Panc1 (cell line): Measurements from ENCODE around the gene FSTL4. TPM values are rescaled to one million over a fixed set of nuclear protein-coding genes. Genes with fewer than 3 reads are reported as not detected.

Source experiments
- ATAC-seq: fragments of 200-7000 bp; cut with Tn5 transposase; 2 replicates; pipeline ENCODE4 v1.9.1; 2020; ENCODE audit warnings: mild to moderate bottlenecking, moderate library complexity
- BruUV-seq: library from RNA; stranded (reverse); fragments of 400-500 nt; replicated peaks from 2 replicates; lab custom pipeline; 2021; lab: Mats Ljungman, UMichigan
- CTCF ChIA-PET: fragments of 300-600 bp; sonication (Branson Sonifier 250); formaldehyde crosslinking; loops from one replicate; lab custom pipeline; 2022; ENCODE audit warnings: antibody characterized with exemption; lab: Charles Lee
- POLR2A ChIA-PET: fragments of 300-600 bp; sonication (Branson Sonifier 250); formaldehyde crosslinking; loops from one replicate; lab custom pipeline; 2022; ENCODE audit warnings: antibody characterized with exemption; lab: Charles Lee
- DNase-seq: peaks from one replicate; pipeline ENCODE4 v3.0.0-alpha.2; 2010; ENCODE audit warnings: low read depth, low spot score
- H3K27ac ChIP-seq: 2 replicates; pipeline ENCODE4 v1.5.1; 2011; ENCODE audit warnings: mild to moderate bottlenecking, low read length, inconsistent platforms
- H3K27me3 ChIP-seq: fragments of 200-500 bp; sonication (Bioruptor generic); 2 replicates; pipeline ENCODE4 v1.6.0; 2014; ENCODE audit warnings: low read length, inconsistent platforms; ENCODE audit not compliant: control insufficient read depth, insufficient read depth
- H3K36me3 ChIP-seq: fragments of 200-500 bp; sonication (Bioruptor generic); 2 replicates; pipeline ENCODE4 v1.5.1; 2014; ENCODE audit warnings: inconsistent platforms, mild to moderate bottlenecking, low read length, moderate library complexity; ENCODE audit not compliant: control insufficient read depth, insufficient read depth
- H3K4me1 ChIP-seq: 2 replicates; pipeline ENCODE4 v1.5.1; 2011; ENCODE audit warnings: inconsistent platforms, mild to moderate bottlenecking, low read length, moderate library complexity; ENCODE audit not compliant: control insufficient read depth, insufficient read depth
- H3K4me3 ChIP-seq, 2 experiments: 2 replicates each; pipeline ENCODE4 v1.5.1; 2011 to 2012; ENCODE audit warnings: low read depth in 2 of 2, low read length in 2 of 2, mild to moderate bottlenecking in 2 of 2, inconsistent platforms in 1 of 2, moderate library complexity in 1 of 2
- H3K9me3 ChIP-seq: fragments of 200-500 bp; sonication (Bioruptor generic); 2 replicates; pipeline ENCODE4 v1.5.1; 2014; ENCODE audit warnings: low read depth, mild to moderate bottlenecking, inconsistent platforms, low read length, moderate library complexity; ENCODE audit not compliant: control insufficient read depth, insufficient read depth
- POLR2AphosphoS5 ChIP-seq: IDR thresholded peaks from 2 replicates; pipeline ENCODE4 v1.6.1; 2012; ENCODE audit warnings: mild to moderate bottlenecking, low read depth, low read length, moderate library complexity
- SIN3A ChIP-seq: IDR thresholded peaks from 2 replicates; pipeline ENCODE4 v1.6.1; 2012; ENCODE audit warnings: low read depth, mild to moderate bottlenecking, low read length, moderate library complexity, borderline replicate concordance; ENCODE audit not compliant: insufficient read depth
- TCF7L2 ChIP-seq: IDR thresholded peaks from 2 replicates; pipeline ENCODE4 v1.6.1; 2011; ENCODE audit warnings: mild to moderate bottlenecking, low read depth, low read length, inconsistent platforms
- in situ Hi-C: cut with HindIII; loops from 2 replicates; pipeline ENCODE4 v1.10.0; 2016; ENCODE audit warnings: low sequenced_read_pairs, low pct_unique_long_range_greater_than_20kb
- intact Hi-C: fragments of 100-400 bp; cut with micrococcal nuclease; formaldehyde crosslinking; loops from one replicate; pipeline ENCODE4 v1.10.0; 2022; ENCODE audit not compliant: unreplicated experiment
- total RNA-seq: library from RNA; stranded (reverse); gene quantifications from one replicate; pipeline ENCODE4 v1.2.1, GENCODE V29; 2021; ENCODE audit not compliant: unreplicated experiment
- TF ChIP-seq, protein P1 (sequence below), 2 experiments: IDR thresholded peaks; 2 replicates each; pipeline ENCODE4 v1.6.1; 2011 to 2012; ENCODE audit warnings: low read depth in 2 of 2, control low read depth in 1 of 2, low read length in 1 of 2, mild to moderate bottlenecking in 1 of 2, moderate library complexity in 1 of 2; ENCODE audit not compliant: insufficient read depth in 1 of 2
- TF ChIP-seq, protein P2 (sequence below): fragments of 450-650 bp; IDR thresholded peaks from 2 replicates; pipeline ENCODE4 v1.5.1; 2017; ENCODE audit warnings: mild to moderate bottlenecking

The FSTL4 gene
- total RNA-seq, 1 experiment from 2014 or later: 0.18 TPM

DNA sequence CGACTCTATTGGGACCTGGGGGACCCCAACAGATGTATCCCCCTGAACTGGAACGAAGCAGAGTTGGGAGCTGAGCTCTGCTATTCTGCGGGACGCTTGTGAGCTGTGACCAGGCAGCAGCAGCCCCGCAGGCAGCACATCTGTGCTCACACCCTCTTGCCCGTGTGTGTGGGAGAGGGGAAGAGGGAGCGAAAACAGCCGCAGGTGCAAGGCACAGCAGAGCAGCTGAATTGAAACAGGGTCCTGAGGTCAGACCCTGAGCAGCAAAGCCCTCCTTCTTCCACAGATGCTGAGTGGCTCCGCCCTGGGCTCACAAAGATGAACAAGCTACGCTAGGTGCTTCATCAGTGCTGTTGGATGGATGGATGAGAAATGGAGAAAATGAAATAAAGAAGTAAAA lies 361.8 kb downstream of the FSTL4 start:
- POLR2A ChIA-PET: no interaction called here
- TF ChIP-seq TCF7L2 (no peak), SIN3A (no peak), POLR2AphosphoS5 (no peak)
- TF ChIP-seq, protein P1, sequence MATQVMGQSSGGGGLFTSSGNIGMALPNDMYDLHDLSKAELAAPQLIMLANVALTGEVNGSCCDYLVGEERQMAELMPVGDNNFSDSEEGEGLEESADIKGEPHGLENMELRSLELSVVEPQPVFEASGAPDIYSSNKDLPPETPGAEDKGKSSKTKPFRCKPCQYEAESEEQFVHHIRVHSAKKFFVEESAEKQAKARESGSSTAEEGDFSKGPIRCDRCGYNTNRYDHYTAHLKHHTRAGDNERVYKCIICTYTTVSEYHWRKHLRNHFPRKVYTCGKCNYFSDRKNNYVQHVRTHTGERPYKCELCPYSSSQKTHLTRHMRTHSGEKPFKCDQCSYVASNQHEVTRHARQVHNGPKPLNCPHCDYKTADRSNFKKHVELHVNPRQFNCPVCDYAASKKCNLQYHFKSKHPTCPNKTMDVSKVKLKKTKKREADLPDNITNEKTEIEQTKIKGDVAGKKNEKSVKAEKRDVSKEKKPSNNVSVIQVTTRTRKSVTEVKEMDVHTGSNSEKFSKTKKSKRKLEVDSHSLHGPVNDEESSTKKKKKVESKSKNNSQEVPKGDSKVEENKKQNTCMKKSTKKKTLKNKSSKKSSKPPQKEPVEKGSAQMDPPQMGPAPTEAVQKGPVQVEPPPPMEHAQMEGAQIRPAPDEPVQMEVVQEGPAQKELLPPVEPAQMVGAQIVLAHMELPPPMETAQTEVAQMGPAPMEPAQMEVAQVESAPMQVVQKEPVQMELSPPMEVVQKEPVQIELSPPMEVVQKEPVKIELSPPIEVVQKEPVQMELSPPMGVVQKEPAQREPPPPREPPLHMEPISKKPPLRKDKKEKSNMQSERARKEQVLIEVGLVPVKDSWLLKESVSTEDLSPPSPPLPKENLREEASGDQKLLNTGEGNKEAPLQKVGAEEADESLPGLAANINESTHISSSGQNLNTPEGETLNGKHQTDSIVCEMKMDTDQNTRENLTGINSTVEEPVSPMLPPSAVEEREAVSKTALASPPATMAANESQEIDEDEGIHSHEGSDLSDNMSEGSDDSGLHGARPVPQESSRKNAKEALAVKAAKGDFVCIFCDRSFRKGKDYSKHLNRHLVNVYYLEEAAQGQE (IDR thresholded peaks at IDR 0.05; ENCODE audit: insufficient read depth in 1 of 2, low read depth in 2 of 2, low read length in 1 of 2): no peak
- TF ChIP-seq, protein P2, sequence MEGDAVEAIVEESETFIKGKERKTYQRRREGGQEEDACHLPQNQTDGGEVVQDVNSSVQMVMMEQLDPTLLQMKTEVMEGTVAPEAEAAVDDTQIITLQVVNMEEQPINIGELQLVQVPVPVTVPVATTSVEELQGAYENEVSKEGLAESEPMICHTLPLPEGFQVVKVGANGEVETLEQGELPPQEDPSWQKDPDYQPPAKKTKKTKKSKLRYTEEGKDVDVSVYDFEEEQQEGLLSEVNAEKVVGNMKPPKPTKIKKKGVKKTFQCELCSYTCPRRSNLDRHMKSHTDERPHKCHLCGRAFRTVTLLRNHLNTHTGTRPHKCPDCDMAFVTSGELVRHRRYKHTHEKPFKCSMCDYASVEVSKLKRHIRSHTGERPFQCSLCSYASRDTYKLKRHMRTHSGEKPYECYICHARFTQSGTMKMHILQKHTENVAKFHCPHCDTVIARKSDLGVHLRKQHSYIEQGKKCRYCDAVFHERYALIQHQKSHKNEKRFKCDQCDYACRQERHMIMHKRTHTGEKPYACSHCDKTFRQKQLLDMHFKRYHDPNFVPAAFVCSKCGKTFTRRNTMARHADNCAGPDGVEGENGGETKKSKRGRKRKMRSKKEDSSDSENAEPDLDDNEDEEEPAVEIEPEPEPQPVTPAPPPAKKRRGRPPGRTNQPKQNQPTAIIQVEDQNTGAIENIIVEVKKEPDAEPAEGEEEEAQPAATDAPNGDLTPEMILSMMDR: no peak
- BruUV-seq: no TSS peak
- ATAC-seq (no peak), DNase-seq (no peak)
- Histone ChIP-seq H3K27me3 (no peaks in the 10 kb centered on the region), H3K4me1 (peaks cover 12% of the 10 kb centered on the region; the same call in 1 of the 2 replicates), H3K36me3 (no peaks in the 10 kb centered on the region), H3K27ac (no peak overlapping the region), H3K4me3 (no peak overlapping the region), H3K9me3 (no peaks in the 10 kb centered on the region)
- in situ Hi-C loops (no loop called here), intact Hi-C loops (no loop called here)
- CTCF ChIA-PET: no interaction called here

DNA sequence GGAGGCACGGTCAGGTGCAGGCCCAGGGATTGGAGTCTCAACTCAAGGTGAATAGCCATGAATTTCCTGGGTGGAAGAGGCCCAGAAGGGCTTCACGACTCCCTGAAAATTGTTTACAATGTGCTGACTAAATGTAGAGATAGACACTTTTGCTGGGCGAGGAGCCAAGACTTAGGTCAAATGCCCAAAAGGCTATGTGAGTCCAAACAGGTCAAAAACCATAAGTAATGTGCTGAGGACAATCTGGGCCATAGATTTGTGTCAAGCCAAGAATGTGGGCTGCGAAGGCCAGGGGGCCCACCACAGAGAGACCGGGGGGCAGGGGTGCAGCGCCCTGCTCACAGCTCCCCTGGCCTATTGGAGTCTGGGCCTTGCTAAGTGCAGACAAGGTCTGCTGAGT lies 362.7 kb downstream of the FSTL4 start:
- ChIA-PET POLR2A (no interaction called here), CTCF (no interaction called here)
- H3K4me3 ChIP-seq: no peak overlapping the region
- in situ Hi-C loops (no loop called here), intact Hi-C loops (loop anchor here (2.0 kb wide), 1 partner anchor 139 kb away; no protein-coding TSS in a partner anchor)
- TF ChIP-seq POLR2AphosphoS5 (no peak), TCF7L2 (no peak), SIN3A (no peak)
- TF ChIP-seq, protein P1 (IDR thresholded peaks at IDR 0.05; ENCODE audit: insufficient read depth in 1 of 2, low read depth in 2 of 2, low read length in 1 of 2): no peak
- TF ChIP-seq, protein P2: no peak
- H3K9me3 ChIP-seq: no peaks in the 10 kb centered on the region
- peaks cover 19% of the 10 kb centered on the region for H3K4me1 ChIP-seq
- no peak for ATAC-seq
- no peaks in the 10 kb centered on the region for H3K27me3 ChIP-seq
- DNase-seq: no peak
- H3K27ac ChIP-seq: no peak overlapping the region
- BruUV-seq: no TSS peak
- H3K36me3 ChIP-seq: no peaks in the 10 kb centered on the region
